MM.1S (cell line): ENCODE measurements around the gene L3MBTL4.

Experiments
- DNase-seq: peaks from one replicate; pipeline ENCODE4 v3.0.0-alpha.2; 2015
- H2AFZ ChIP-seq: fragments of 300-600 bp; sonication (generic); 2 replicates; pipeline ENCODE4 v1.6.0; 2016; ENCODE audit warnings: antibody characterized with exemption, low read length
- H3F3A ChIP-seq: fragments of 300-600 bp; sonication (generic); 2 replicates; pipeline ENCODE4 v1.6.1; 2016; ENCODE audit warnings: mild to moderate bottlenecking, antibody characterized with exemption, low read length, moderate library complexity, mixed read lengths; ENCODE audit not compliant: insufficient read depth
- H3K27ac ChIP-seq: fragments of 300-600 bp; sonication (generic); 2 replicates; pipeline ENCODE4 v1.5.1; 2016; ENCODE audit warnings: mild to moderate bottlenecking, low read length
- H3K27me3 ChIP-seq: fragments of 300-600 bp; sonication (generic); replicated peaks from 2 replicates; pipeline ENCODE4 v1.6.0; 2016; ENCODE audit warnings: low read length; ENCODE audit not compliant: insufficient read depth
- H3K36me3 ChIP-seq: fragments of 300-600 bp; sonication (generic); replicated peaks from 2 replicates; pipeline ENCODE4 v1.6.1; 2016; ENCODE audit warnings: mild to moderate bottlenecking, low read length, mixed read lengths; ENCODE audit not compliant: insufficient read depth
- H3K4me1 ChIP-seq: fragments of 300-600 bp; sonication (generic); 2 replicates; pipeline ENCODE4 v1.6.1; 2016; ENCODE audit warnings: low read length, mixed read lengths
- H3K4me2 ChIP-seq: fragments of 300-600 bp; sonication (generic); 2 replicates; pipeline ENCODE4 v1.6.0; 2016; ENCODE audit warnings: low read depth, low read length
- H3K4me3 ChIP-seq: fragments of 300-600 bp; sonication (generic); 2 replicates; pipeline ENCODE4 v1.5.1; 2016; ENCODE audit warnings: low read length, mixed read lengths
- H3K79me2 ChIP-seq: fragments of 300-600 bp; sonication (generic); 2 replicates; pipeline ENCODE4 v1.6.1; 2016; ENCODE audit warnings: mixed run types, low read length, mixed read lengths
- H3K9ac ChIP-seq: fragments of 300-600 bp; sonication (generic); 2 replicates; pipeline ENCODE4 v1.6.1; 2016; ENCODE audit warnings: low read length, mixed read lengths
- H3K9me2 ChIP-seq: fragments of 300-600 bp; sonication (generic); replicated peaks from 2 replicates; pipeline ENCODE4 v1.6.1; 2016; ENCODE audit warnings: mild to moderate bottlenecking, low read length, mixed read lengths; ENCODE audit not compliant: insufficient read depth
- H3K9me3 ChIP-seq: fragments of 300-600 bp; sonication (generic); replicated peaks from 2 replicates; pipeline ENCODE4 v1.6.1; 2016; ENCODE audit warnings: mild to moderate bottlenecking, low read length, mixed read lengths; ENCODE audit not compliant: insufficient read depth
- H4K20me1 ChIP-seq: fragments of 300-600 bp; sonication (generic); 2 replicates; pipeline ENCODE4 v1.6.1; 2016; ENCODE audit warnings: mild to moderate bottlenecking, low read length, moderate library complexity, mixed read lengths; ENCODE audit not compliant: insufficient read depth
- CTCF ChIP-seq: fragments of 300-600 bp; sonication (generic); IDR thresholded peaks from 2 replicates; pipeline ENCODE4 v1.5.1; 2016; ENCODE audit warnings: antibody characterized with exemption, low read length, mixed read lengths
- EZH2 ChIP-seq: fragments of 300-600 bp; sonication (generic); optimal IDR thresholded peaks from 2 replicates; pipeline ENCODE3; 2017; ENCODE audit warnings: low read depth, mild to moderate bottlenecking, antibody characterized with exemption, low read length, mixed read lengths
- EZH2phosphoT487 ChIP-seq: fragments of 300-600 bp; sonication (generic); IDR thresholded peaks from 2 replicates; pipeline ENCODE4 v1.6.1; 2018; ENCODE audit warnings: antibody characterized with exemption, low read length

Gene L3MBTL4

DNA sequence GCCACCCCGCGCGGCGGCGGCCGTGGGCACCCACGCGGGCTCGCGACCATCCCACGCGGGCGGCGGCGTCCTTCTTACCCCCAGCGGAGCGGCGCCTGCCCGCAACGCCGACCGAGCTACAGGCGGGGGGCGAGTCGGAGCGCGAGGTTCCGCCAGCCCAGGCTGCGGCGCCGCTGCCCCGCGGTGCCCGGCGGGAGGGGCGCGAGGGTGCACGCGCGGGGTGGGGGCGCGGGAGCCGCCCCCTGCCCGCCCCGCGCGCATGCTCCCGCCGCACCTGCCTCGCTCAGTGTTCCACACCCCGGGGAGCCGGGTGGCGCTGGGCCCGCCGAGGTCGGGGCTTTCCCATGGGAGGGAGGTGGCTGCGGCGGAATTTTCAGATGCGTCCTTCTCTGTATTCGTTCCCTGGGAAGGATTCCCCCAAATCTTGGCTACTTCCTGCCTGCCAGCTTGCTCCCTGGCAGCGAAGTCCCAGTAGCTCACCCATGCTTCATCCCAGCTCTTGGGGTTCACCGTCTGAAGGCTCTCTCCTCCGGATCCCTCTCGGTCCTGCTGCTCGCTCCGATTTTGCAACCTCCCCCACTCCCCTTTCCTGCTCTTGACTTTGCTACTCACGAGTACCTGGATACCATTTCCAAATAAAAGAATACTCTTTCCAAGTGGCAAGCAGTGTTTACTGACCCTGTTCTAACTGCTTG is at the start of gene L3MBTL4:
L3MBTL4 (minus strand) TSS at position 189 of the 695 bp plus-strand sequence. CDS start 103,286 bp downstream, outside the sequence.
- Histone ChIP-seq H3K9ac (peak within 1 kb of the TSS; percentile 85), H3K9me2 (no peaks in the 10 kb centered on the region), H3K27ac (peak within 1 kb of the TSS; percentile 57; the same call in 1 of the 2 replicates), H3F3A (no peaks in the 10 kb centered on the region; the same call in 1 of the 2 replicates), H4K20me1 (no peaks in the 10 kb centered on the region), H3K4me1 (peaks cover 11% of the 10 kb centered on the region; the same call in 1 of the 2 replicates), H3K27me3 (no peaks in the 10 kb centered on the region), H3K4me3 (peak within 1 kb of the TSS; percentile 88), H3K9me3 (no peaks in the 10 kb centered on the region), H2AFZ (peak within 1 kb of the TSS; percentile 88), H3K79me2 (peaks cover 42% of the 10 kb centered on the region), H3K36me3 (0 out of 2 replicates have a peak, but pooled peaks cover 2% of the 10 kb centered on the region), H3K4me2 (peak within 1 kb of the TSS; percentile 94)
- peak; percentile 70 for DNase-seq
- TF ChIP-seq EZH2, result no peak

DNA sequence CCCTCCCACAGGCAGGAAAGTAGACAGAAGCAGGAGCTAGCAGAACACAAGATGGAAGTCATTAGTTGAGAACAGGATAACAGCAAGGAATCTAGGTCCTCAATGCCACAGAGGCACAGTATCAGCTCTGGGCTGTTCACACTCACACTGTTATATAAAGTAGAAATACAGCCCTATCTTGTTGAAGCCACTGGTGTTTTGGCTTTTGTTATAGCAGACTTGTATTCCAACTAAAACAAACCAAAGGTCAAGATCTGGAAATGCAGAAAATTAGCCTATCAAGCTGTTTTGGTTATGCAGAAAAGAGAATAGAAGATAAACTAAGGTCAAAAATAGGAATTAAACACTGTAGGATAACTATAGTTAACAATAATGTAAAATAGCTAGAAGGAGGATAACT is 37.5 kb upstream of the L3MBTL4 start:
- no peaks in the 10 kb centered on the region for H3K9me2 ChIP-seq
- DNase-seq, result no peak
- no peaks in the 10 kb centered on the region for H3K9me3 ChIP-seq
- H3K9ac ChIP-seq, result no peak overlapping the region
- H3K36me3 ChIP-seq, result no peaks in the 10 kb centered on the region
- H3K79me2 ChIP-seq, result no peaks in the 10 kb centered on the region
- H3K4me1 ChIP-seq, result peaks cover 23% of the 10 kb centered on the region
- H3K27ac ChIP-seq, result no peak overlapping the region
- no peak overlapping the region for H2AFZ ChIP-seq
- no peak overlapping the region for H3K4me3 ChIP-seq
- H3K27me3 ChIP-seq, result no peaks in the 10 kb centered on the region
- no peak for TF ChIP-seq CTCF
- no peak for TF ChIP-seq EZH2
- no peak for TF ChIP-seq EZH2phosphoT487
- H3K4me2 ChIP-seq, result no peak overlapping the region
- H4K20me1 ChIP-seq, result no peaks in the 10 kb centered on the region
- peaks cover 12% of the 10 kb centered on the region for H3F3A ChIP-seq

- no peaks in the 10 kb centered on the region for H3K36me3 ChIP-seq
- peak; percentile 82 for DNase-seq
- H3K4me2 ChIP-seq, result peak overlapping the region; percentile 67
- H3K9ac ChIP-seq, result peak overlapping the region; percentile 45
- H3K79me2 ChIP-seq, result no peaks in the 10 kb centered on the region
- H3K27me3 ChIP-seq, result no peaks in the 10 kb centered on the region
- peak overlapping the region; percentile 49; the same call in 1 of the 2 replicates for H3K4me3 ChIP-seq
- H3K9me2 ChIP-seq, result no peaks in the 10 kb centered on the region
- peak overlapping the region; percentile 85 for H3K27ac ChIP-seq
- H3K4me1 ChIP-seq, result peaks cover 37% of the 10 kb centered on the region
- H3F3A ChIP-seq, result peaks cover 12% of the 10 kb centered on the region
- H2AFZ ChIP-seq, result peak overlapping the region; percentile 37; the same call in 1 of the 2 replicates
- no peaks in the 10 kb centered on the region for H3K9me3 ChIP-seq
- no peak for TF ChIP-seq EZH2phosphoT487
- TF ChIP-seq CTCF, result no peak
- TF ChIP-seq EZH2, result no peak
- H4K20me1 ChIP-seq, result no peaks in the 10 kb centered on the region
Measured at GRCh38 chr18:6449213-6449612, 34.5 kb upstream of the L3MBTL4 start.
